ENCODE data around the gene GDI1.

The GDI1 gene

GRCh38 chrX:154433605-154434004 is 3.3 kb upstream of the GDI1 start:
- H3K79me2 ChIP-seq, result peaks cover 8% of the 10 kb centered on the region
- H3K27ac ChIP-seq, result no peak overlapping the region
- no peaks in the 10 kb centered on the region for H3K27me3 ChIP-seq (ENCODE audit: control insufficient read depth, insufficient read depth, low read length)
- no peak overlapping the region for H3K4me3 ChIP-seq (ENCODE audit: low read depth, low read length)
- H3K9ac ChIP-seq, result no peak overlapping the region
- peaks cover 4% of the 10 kb centered on the region for H3K4me1 ChIP-seq
- H3K36me3 ChIP-seq (ENCODE audit: control insufficient read depth, insufficient read depth, low read length), result no peaks in the 10 kb centered on the region
- no peak overlapping the region for H2AFZ ChIP-seq
- no peak for TF ChIP-seq CTCF (IDR thresholded peaks at IDR 0.05)
- no peaks in the 10 kb centered on the region for H3K9me3 ChIP-seq (ENCODE audit: control insufficient read depth, low read length)
- no peak overlapping the region for H3K4me2 ChIP-seq (ENCODE audit: low read length)

DNA sequence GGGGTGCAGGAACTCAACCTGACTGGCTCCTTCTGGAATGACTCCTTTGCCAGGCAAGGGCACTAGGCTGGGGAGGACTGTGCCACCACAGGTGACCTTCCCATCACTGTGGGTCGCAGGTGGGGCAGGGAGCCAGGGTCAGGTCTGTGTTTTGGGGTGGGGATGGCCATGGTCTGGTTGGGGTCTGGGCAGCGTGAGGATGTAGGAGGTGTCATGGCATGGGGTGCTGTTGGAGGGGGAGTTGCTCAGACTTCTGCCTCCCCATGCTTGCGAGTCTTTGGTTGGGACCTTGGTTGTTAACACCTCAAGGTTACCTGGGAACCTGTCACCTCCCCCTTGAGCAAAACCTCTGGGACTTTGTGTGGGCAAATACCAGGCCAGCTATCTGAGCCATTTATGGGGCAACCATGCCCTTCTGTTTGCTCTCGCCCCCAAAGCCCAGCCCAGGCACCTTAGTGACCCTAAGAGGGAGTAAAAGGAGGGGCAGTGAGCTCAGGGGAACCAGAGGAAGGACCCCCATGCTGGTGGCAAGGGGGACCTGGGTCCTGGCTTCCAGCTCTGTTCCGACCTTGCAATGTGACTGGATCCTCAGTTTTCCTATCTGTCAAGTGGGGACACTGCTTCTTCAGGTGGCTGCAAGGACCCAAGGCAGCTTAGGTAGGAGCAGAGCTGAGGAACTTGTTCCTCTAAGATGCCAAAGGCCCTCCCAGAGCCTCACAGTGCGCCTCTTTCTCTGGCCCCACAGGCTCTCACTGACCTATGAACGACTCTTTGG is 2.4 kb upstream of the GDI1 start:
- no peak overlapping the region for H3K27ac ChIP-seq
- no peaks in the 10 kb centered on the region for H3K27me3 ChIP-seq (ENCODE audit: control insufficient read depth, insufficient read depth, low read length)
- no peak overlapping the region for H3K4me3 ChIP-seq (ENCODE audit: low read depth, low read length)
- no peaks in the 10 kb centered on the region for H3K9me3 ChIP-seq (ENCODE audit: control insufficient read depth, low read length)
- no peak for TF ChIP-seq CTCF (IDR thresholded peaks at IDR 0.05)
- H3K36me3 ChIP-seq (ENCODE audit: control insufficient read depth, insufficient read depth, low read length), result no peaks in the 10 kb centered on the region
- no peak overlapping the region for H2AFZ ChIP-seq
- peaks cover 6% of the 10 kb centered on the region for H3K79me2 ChIP-seq
- no peak overlapping the region for H3K9ac ChIP-seq
- no peak overlapping the region for H3K4me2 ChIP-seq (ENCODE audit: low read length)
- H3K4me1 ChIP-seq, result peaks cover 4% of the 10 kb centered on the region

GRCh38 chrX:154435171-154435733 is 1.7 kb upstream of the GDI1 start:
- Histone ChIP-seq H2AFZ (no peak overlapping the region), H3K36me3 (ENCODE audit: control insufficient read depth, insufficient read depth, low read length) (no peaks in the 10 kb centered on the region), H3K9ac (no peak overlapping the region), H3K79me2 (peaks cover 6% of the 10 kb centered on the region), H3K4me3 (ENCODE audit: low read depth, low read length) (no peak overlapping the region), H3K27ac (no peak overlapping the region), H3K27me3 (ENCODE audit: control insufficient read depth, insufficient read depth, low read length) (no peaks in the 10 kb centered on the region), H3K4me2 (ENCODE audit: low read length) (no peak overlapping the region), H3K4me1 (peaks cover 4% of the 10 kb centered on the region), H3K9me3 (ENCODE audit: control insufficient read depth, low read length) (no peaks in the 10 kb centered on the region)
- no peak for TF ChIP-seq CTCF (IDR thresholded peaks at IDR 0.05)

DNA sequence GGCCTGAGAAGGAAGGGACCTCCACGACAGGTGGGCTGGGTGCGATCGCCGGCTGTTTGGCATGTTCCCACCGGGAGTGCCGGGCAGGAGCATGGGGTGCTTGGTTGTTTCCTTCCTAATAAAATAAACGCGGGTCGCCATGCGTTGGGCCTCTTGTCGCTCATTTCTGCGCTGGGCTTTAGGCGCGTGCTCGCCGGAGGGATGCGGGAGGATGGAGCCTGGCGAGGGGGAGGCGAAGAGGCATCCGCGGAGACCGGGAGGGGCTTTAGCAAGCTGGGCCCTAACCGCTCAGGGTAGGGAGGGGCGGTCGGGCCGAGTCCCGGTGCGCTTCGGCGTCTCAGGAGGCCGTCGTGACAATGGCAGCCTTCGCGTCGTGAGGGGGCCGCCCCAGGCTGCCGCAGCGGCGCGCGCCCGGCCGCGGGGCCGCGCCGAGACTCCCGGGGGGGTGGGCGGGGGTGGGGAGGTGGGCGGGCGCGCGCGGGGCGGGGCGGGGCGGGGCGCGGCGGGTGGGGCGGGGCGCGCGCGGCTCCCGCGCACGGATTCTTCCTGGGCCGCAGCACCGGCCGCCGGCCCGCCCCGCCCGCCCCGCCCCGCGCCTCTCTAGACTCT is 476 bp upstream of the GDI1 start:
- no peaks in the 10 kb centered on the region for H3K4me1 ChIP-seq
- H3K27me3 ChIP-seq (ENCODE audit: control insufficient read depth, insufficient read depth, low read length), result no peaks in the 10 kb centered on the region
- H3K9ac ChIP-seq, result no peak overlapping the region
- H3K27ac ChIP-seq, result no peak overlapping the region
- H2AFZ ChIP-seq, result no peak overlapping the region
- peaks cover 6% of the 10 kb centered on the region for H3K79me2 ChIP-seq
- TF ChIP-seq CTCF (IDR thresholded peaks at IDR 0.05), result no peak
- no peaks in the 10 kb centered on the region for H3K9me3 ChIP-seq (ENCODE audit: control insufficient read depth, low read length)
- H3K36me3 ChIP-seq (ENCODE audit: control insufficient read depth, insufficient read depth, low read length), result no peaks in the 10 kb centered on the region
- no peak overlapping the region for H3K4me3 ChIP-seq (ENCODE audit: low read depth, low read length)
- no peak overlapping the region for H3K4me2 ChIP-seq (ENCODE audit: low read length)
